Measurements from ENCODE around the gene RPL23.

DNA sequence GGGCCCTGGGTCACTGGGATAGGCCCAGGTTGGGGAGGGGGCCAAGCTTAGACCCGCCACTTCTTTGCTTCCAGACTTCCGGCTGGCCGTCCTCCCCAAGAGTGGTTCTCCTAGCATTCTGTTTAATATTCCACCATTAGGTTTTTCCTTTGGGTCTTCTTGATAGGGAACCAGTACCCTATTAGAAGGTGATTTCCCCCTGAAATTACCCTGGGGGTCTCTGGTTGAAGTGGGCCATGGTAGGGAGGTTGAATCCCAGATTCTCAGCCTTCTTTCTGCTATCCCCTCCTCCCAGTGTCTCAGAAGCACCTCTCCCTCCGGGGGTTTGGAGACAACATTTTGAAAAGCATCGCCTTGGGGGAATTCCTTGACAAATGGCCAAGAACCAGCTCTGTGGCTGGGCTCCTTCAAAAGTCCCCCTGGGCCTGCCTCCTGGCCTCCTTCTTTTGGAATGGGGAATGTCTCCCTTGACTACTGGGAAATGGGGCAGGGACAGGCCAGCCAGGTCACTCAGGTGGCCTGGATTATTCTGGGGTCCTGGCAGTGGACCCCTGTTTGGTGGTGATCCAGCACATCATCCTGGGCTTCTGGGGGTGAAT, 22.1 kb upstream of the RPL23 start:
- TF ChIP-seq POLR2A (IDR thresholded peaks at IDR 0.05): no peak
- no peak for TF ChIP-seq POLR2AphosphoS5 (IDR thresholded peaks at IDR 0.05)
- TF ChIP-seq, protein P1, sequence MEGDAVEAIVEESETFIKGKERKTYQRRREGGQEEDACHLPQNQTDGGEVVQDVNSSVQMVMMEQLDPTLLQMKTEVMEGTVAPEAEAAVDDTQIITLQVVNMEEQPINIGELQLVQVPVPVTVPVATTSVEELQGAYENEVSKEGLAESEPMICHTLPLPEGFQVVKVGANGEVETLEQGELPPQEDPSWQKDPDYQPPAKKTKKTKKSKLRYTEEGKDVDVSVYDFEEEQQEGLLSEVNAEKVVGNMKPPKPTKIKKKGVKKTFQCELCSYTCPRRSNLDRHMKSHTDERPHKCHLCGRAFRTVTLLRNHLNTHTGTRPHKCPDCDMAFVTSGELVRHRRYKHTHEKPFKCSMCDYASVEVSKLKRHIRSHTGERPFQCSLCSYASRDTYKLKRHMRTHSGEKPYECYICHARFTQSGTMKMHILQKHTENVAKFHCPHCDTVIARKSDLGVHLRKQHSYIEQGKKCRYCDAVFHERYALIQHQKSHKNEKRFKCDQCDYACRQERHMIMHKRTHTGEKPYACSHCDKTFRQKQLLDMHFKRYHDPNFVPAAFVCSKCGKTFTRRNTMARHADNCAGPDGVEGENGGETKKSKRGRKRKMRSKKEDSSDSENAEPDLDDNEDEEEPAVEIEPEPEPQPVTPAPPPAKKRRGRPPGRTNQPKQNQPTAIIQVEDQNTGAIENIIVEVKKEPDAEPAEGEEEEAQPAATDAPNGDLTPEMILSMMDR (IDR thresholded peaks at IDR 0.05): no peak
- no peak for TF ChIP-seq EP300 (IDR thresholded peaks at IDR 0.05)
